Left ventricle myocardium inferior (tissue), 1 donor: Measurements from ENCODE around the gene BORCS6. TPM values are rescaled to one million over a fixed set of nuclear protein-coding genes. Genes with fewer than 3 reads are reported as not detected.

Source experiments
- DNase-seq: peaks from one replicate; pipeline ENCODE4 v3.0.0-alpha.2; 2020
- H3K27ac ChIP-seq: fragments of 200-600 bp; replicated peaks from 2 replicates; pipeline ENCODE4 v1.8.0; 2021
- H3K27me3 ChIP-seq: fragments of 200-600 bp; 2 replicates; pipeline ENCODE4 v1.8.0; 2021; ENCODE audit warnings: low read depth
- H3K36me3 ChIP-seq: fragments of 200-600 bp; 2 replicates; pipeline ENCODE4 v1.8.0; 2021
- H3K4me1 ChIP-seq: fragments of 200-600 bp; 2 replicates; pipeline ENCODE4 v1.8.0; 2021
- H3K4me3 ChIP-seq: fragments of 200-600 bp; 2 replicates; pipeline ENCODE4 v1.8.0; 2021; ENCODE audit warnings: mild to moderate bottlenecking, moderate library complexity
- H3K9me3 ChIP-seq: fragments of 200-600 bp; replicated peaks from 2 replicates; pipeline ENCODE4 v1.8.0; 2021
- intact Hi-C: fragments of 100-400 bp; cut with micrococcal nuclease; formaldehyde crosslinking; loops from one replicate; pipeline ENCODE4 v1.11.0; 2022
- total RNA-seq: library from RNA; stranded (reverse); fragmentation: NEBNext Ultra II Directional; extraction: Animal tissue kit (Norgen Biotek cat#: 25700); gene quantifications from one replicate; pipeline ENCODE4 v1.2.1, GENCODE V29; 2021
- TF ChIP-seq, protein P1 (sequence below): fragments of 200-600 bp; IDR thresholded peaks from 2 replicates; pipeline ENCODE4 v1.8.0; 2021; ENCODE audit warnings: antibody characterized with exemption, mild to moderate bottlenecking, borderline replicate concordance
- donor health status: DM: no; HTN: yes; CAD: no; lungs with severe emphysema.

BORCS6 gene
- total RNA-seq, 1 donor from 2014 or later, result 8.4 TPM

DNA sequence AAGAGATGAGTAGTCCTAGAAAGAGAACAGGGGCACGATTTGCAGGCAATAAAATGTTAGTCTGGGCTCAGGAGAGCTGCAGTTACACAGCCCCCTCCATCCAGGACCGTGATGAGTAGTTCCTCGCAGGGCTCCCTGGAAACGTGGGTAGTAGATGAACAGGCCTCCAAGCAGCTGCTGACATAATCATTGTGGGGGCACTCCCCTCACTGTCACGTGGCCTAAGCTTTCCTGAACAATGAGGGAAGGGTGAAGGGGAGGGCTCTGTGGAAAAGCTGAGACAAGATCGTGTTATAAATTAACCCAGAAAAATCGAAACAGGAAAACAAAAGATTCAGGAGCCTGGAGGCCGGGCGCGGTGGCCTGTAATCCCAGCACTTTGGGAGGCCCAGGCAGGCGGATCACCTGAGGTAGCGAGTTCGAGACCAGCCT lies 36.4 kb downstream of the BORCS6 start:
- Histone ChIP-seq H3K4me1 (peaks cover 69% of the 10 kb centered on the region), H3K27ac (peak overlapping the region; percentile 99), H3K27me3 (no peaks in the 10 kb centered on the region), H3K9me3 (no peaks in the 10 kb centered on the region), H3K4me3 (peak overlapping the region; percentile 75), H3K36me3 (peaks cover 28% of the 10 kb centered on the region)
- peak; percentile 73 for DNase-seq
- intact Hi-C loops, result no loop called here
- TF ChIP-seq, protein P1, sequence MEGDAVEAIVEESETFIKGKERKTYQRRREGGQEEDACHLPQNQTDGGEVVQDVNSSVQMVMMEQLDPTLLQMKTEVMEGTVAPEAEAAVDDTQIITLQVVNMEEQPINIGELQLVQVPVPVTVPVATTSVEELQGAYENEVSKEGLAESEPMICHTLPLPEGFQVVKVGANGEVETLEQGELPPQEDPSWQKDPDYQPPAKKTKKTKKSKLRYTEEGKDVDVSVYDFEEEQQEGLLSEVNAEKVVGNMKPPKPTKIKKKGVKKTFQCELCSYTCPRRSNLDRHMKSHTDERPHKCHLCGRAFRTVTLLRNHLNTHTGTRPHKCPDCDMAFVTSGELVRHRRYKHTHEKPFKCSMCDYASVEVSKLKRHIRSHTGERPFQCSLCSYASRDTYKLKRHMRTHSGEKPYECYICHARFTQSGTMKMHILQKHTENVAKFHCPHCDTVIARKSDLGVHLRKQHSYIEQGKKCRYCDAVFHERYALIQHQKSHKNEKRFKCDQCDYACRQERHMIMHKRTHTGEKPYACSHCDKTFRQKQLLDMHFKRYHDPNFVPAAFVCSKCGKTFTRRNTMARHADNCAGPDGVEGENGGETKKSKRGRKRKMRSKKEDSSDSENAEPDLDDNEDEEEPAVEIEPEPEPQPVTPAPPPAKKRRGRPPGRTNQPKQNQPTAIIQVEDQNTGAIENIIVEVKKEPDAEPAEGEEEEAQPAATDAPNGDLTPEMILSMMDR, result no peak

GRCh38 chr17:8153031-8153451 lies 36.9 kb downstream of the BORCS6 start:
- Histone ChIP-seq H3K4me1 (peaks cover 69% of the 10 kb centered on the region), H3K27me3 (no peaks in the 10 kb centered on the region), H3K27ac (peak overlapping the region; percentile 99), H3K36me3 (peaks cover 33% of the 10 kb centered on the region), H3K9me3 (no peaks in the 10 kb centered on the region), H3K4me3 (peak overlapping the region; percentile 75)
- intact Hi-C loops, result no loop called here
- TF ChIP-seq, protein P1, result no peak
- DNase-seq, result no peak

- peak within 1 kb of the TSS; percentile 75 for H3K4me3 ChIP-seq
- DNase-seq, result peak; percentile 98
- no peaks in the 10 kb centered on the region for H3K27me3 ChIP-seq
- TF ChIP-seq, protein P1, result no peak
- H3K4me1 ChIP-seq, result peaks cover 69% of the 10 kb centered on the region
- no peaks in the 10 kb centered on the region for H3K9me3 ChIP-seq
- peaks cover 41% of the 10 kb centered on the region for H3K36me3 ChIP-seq
- H3K27ac ChIP-seq, result peak within 1 kb of the TSS; percentile 99
- intact Hi-C loops, result no loop called here
These were observed 37.7 kb downstream of the BORCS6 start, which contains the start of gene PER1 for GRCh38 chr17:8152112-8152775. PER1 (minus strand) TSS chr17:8152404; CDS start chr17:8150706, 1,698 bp downstream.

DNA sequence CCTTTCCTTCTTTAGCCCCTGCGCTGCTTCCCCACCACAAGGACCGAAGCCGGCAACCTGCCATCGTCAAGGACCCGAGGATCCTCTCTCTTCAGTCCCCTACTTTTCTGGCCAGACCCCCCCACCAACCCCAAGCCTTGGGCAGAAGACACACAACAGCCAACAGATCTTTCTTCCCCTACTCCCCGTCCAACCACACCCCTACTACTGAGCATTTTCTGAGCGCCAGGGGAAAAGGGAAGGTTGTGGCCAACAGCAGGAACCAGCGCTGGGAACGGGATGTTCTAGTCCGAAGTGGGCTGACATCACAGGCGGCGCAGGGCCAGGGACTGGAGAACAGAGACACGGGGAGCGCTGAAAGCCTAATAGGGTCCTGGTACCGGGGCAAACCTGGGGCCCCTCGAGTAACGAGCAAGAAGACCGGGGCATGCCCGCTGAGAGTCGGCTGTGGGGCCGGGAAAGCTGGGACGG lies 38.3 kb downstream of the BORCS6 start:
- Histone ChIP-seq H3K36me3 (peaks cover 47% of the 10 kb centered on the region), H3K4me1 (peaks cover 70% of the 10 kb centered on the region), H3K27ac (peak overlapping the region; percentile 99), H3K9me3 (no peaks in the 10 kb centered on the region), H3K27me3 (no peaks in the 10 kb centered on the region), H3K4me3 (peak overlapping the region; percentile 75)
- peak; percentile 96 for DNase-seq
- intact Hi-C loops, result no loop called here
- TF ChIP-seq, protein P1, result no peak

- intact Hi-C loops, result no loop called here
These were observed 38.8 kb downstream of the BORCS6 start for GRCh38 chr17:8151120-8151640.

More at GRCh38 chr17:8151120-8151640, 38.8 kb downstream of the BORCS6 start:
- no peaks in the 10 kb centered on the region for H3K9me3 ChIP-seq
- DNase-seq, result peak; percentile 93
- peaks cover 75% of the 10 kb centered on the region for H3K4me1 ChIP-seq
- H3K27me3 ChIP-seq, result no peaks in the 10 kb centered on the region
- peak overlapping the region; percentile 75 for H3K4me3 ChIP-seq
- TF ChIP-seq, protein P1, result peak; percentile 21
- peak overlapping the region; percentile 99 for H3K27ac ChIP-seq
- peaks cover 52% of the 10 kb centered on the region for H3K36me3 ChIP-seq
